Measurements from ENCODE around the gene FIBP. TPM values are rescaled to one million over a fixed set of nuclear protein-coding genes. Genes with fewer than 3 reads are reported as not detected.

Gene FIBP
- total RNA-seq, 1 experiment from 2014 or later: 105 TPM

DNA sequence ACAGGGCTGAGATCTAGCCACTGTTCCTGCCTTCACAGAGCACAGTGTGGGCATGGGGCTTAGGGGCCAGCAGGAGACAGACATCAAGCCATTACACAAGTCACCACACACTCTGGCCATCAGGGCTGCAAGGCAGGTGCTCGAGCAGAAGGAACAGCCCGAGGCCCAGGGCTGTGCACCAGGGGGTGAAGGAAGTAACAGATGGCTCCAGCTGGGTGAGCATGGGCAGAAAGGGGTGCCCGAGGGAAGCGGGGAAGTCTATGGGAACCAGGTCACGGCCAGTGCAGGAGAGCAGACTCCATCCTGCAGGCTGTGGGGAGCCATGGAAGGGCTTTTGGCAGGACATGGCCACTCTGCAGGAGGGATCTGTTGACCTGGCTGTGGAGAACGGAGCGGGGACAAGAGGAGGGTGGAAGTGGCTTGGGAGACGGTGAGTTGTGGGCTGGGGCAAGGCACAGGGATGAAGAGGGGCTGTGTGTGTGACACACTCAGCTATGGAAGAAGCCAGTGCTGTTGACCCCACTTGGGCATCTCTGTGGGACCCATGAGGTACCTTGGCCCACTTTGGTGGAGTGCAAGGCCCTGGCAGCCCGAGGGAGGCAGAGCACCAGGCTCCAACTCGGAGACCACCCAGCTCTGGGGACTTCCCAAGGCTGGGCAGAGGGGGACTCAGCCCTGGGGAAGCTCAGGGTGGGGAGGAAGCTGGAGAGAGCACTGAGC lies 27.0 kb upstream of the FIBP start:
- peaks cover 57% of the 10 kb centered on the region for H3F3A ChIP-seq (ENCODE audit: insufficient read depth, low read depth)
- ChIA-PET POLR2A (ENCODE audit: unreplicated experiment) (interaction anchor here (0.6 to 1.6 kb wide), 9 partner anchors 12 to 486 kb away, joined by 3 to 34 read pairs (median 6); partner anchors contain the start of genes CCDC85B, FIBP and FOSL1), CTCF (interaction anchor here (0.9 to 1.4 kb wide), 2 partner anchors 25 to 27 kb away, joined by 9 read pairs; partner anchors contain the start of gene FIBP)
- no peaks in the 10 kb centered on the region for H3K27me3 ChIP-seq (ENCODE audit: insufficient read depth, low read depth)
- H3K79me2 ChIP-seq (ENCODE audit: low read depth): peaks cover 36% of the 10 kb centered on the region
- no peaks in the 10 kb centered on the region for H3K9me3 ChIP-seq (ENCODE audit: insufficient read depth, low read depth)
- no peak overlapping the region for H2AFZ ChIP-seq
- peak overlapping the region; percentile 89; the same call in 1 of the 2 replicates for H3K4me3 ChIP-seq
- no TSS peak for BruUV-seq (replicated peaks)
- H3K4me2 ChIP-seq: peak overlapping the region; percentile 90
- no peak for TF ChIP-seq EZH2 (IDR thresholded peaks at IDR 0.05; ENCODE audit: low read depth)
- TF ChIP-seq, protein P1, sequence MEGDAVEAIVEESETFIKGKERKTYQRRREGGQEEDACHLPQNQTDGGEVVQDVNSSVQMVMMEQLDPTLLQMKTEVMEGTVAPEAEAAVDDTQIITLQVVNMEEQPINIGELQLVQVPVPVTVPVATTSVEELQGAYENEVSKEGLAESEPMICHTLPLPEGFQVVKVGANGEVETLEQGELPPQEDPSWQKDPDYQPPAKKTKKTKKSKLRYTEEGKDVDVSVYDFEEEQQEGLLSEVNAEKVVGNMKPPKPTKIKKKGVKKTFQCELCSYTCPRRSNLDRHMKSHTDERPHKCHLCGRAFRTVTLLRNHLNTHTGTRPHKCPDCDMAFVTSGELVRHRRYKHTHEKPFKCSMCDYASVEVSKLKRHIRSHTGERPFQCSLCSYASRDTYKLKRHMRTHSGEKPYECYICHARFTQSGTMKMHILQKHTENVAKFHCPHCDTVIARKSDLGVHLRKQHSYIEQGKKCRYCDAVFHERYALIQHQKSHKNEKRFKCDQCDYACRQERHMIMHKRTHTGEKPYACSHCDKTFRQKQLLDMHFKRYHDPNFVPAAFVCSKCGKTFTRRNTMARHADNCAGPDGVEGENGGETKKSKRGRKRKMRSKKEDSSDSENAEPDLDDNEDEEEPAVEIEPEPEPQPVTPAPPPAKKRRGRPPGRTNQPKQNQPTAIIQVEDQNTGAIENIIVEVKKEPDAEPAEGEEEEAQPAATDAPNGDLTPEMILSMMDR (conservative IDR thresholded peaks at IDR 0.05): no peak
- no peaks in the 10 kb centered on the region for H4K20me1 ChIP-seq (ENCODE audit: insufficient read depth)
- no peaks in the 10 kb centered on the region for H3K36me3 ChIP-seq (ENCODE audit: low read depth)
- H3K27ac ChIP-seq: peak overlapping the region; percentile 90
- intact Hi-C loops (cut with micrococcal nuclease; ENCODE audit: unreplicated experiment): loop anchor here (1.0 to 5.0 kb wide), 2 partner anchors 12 to 358 kb away; partner anchors contain the start of gene LTBP3
- H3K4me1 ChIP-seq (replicated peaks; ENCODE audit: insufficient read depth): peaks cover 77% of the 10 kb centered on the region
- H3K9me2 ChIP-seq (ENCODE audit: insufficient read depth): no peaks in the 10 kb centered on the region
- DNase-seq: peak in 1 of 2 experiments; percentile 71

DNA sequence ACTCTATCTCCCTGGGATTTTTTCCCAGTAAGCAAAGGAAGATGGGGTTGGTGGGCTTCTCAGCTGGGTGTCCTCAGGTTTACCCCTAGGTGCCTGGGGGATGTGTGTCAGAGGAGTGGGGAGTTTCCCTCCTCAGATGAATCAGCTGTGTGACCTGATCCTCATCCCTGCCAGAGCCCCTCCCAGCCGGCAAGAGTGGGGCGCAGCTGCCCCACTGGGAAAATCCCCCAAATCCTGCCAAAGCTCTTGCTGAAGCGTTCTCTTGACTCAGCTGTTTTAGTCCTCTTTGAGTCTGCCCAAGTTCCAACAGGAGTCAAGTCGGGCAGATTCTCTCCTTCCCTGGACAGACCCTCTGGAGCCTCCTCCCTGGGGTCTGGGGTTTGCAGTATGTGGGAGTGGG lies 24.6 kb upstream of the FIBP start:
- no peak overlapping the region for H3K4me3 ChIP-seq
- H3F3A ChIP-seq (ENCODE audit: insufficient read depth, low read depth): peaks cover 66% of the 10 kb centered on the region
- H2AFZ ChIP-seq: no peak overlapping the region
- H3K79me2 ChIP-seq (ENCODE audit: low read depth): peaks cover 20% of the 10 kb centered on the region
- H3K9me3 ChIP-seq (ENCODE audit: insufficient read depth, low read depth): no peaks in the 10 kb centered on the region
- peak overlapping the region; percentile 67 for H3K27ac ChIP-seq
- no peaks in the 10 kb centered on the region for H3K36me3 ChIP-seq (ENCODE audit: low read depth)
- no peaks in the 10 kb centered on the region for H4K20me1 ChIP-seq (ENCODE audit: insufficient read depth)
- no peaks in the 10 kb centered on the region for H3K27me3 ChIP-seq (ENCODE audit: insufficient read depth, low read depth)
- CTCF ChIA-PET: no interaction called here
- POLR2A ChIA-PET (ENCODE audit: unreplicated experiment): interaction anchor here (0.5 to 0.9 kb wide), 5 partner anchors 10 to 56 kb away, joined by 3 to 10 read pairs (median 3); partner anchors contain the start of gene CCDC85B
- no peaks in the 10 kb centered on the region for H3K9me2 ChIP-seq (ENCODE audit: insufficient read depth)
- H3K4me1 ChIP-seq (replicated peaks; ENCODE audit: insufficient read depth): peaks cover 80% of the 10 kb centered on the region
- peak overlapping the region; percentile 63 for H3K4me2 ChIP-seq
- DNase-seq: peak in 1 of 2 experiments; percentile 48
- TF ChIP-seq, protein P1 (conservative IDR thresholded peaks at IDR 0.05): no peak
- no peak for TF ChIP-seq EZH2 (IDR thresholded peaks at IDR 0.05; ENCODE audit: low read depth)
- intact Hi-C loops (cut with micrococcal nuclease; ENCODE audit: unreplicated experiment): no loop called here
- no TSS peak for BruUV-seq (replicated peaks)

GRCh38 chr11:65911682-65912568 lies 23.7 kb upstream of the FIBP start:
- TF ChIP-seq, protein P1 (conservative IDR thresholded peaks at IDR 0.05): no peak; the same call in 1 of the 2 replicates
- no peak for TF ChIP-seq EZH2 (IDR thresholded peaks at IDR 0.05; ENCODE audit: low read depth)
- Histone ChIP-seq H3K27me3 (ENCODE audit: insufficient read depth, low read depth) (no peaks in the 10 kb centered on the region), H3K27ac (peak overlapping the region; percentile 67), H4K20me1 (ENCODE audit: insufficient read depth) (no peaks in the 10 kb centered on the region), H3K4me3 (no peak overlapping the region), H3K4me2 (peak overlapping the region; percentile 63), H3K36me3 (ENCODE audit: low read depth) (no peaks in the 10 kb centered on the region), H3K9me3 (ENCODE audit: insufficient read depth, low read depth) (no peaks in the 10 kb centered on the region), H3F3A (ENCODE audit: insufficient read depth, low read depth) (peaks cover 66% of the 10 kb centered on the region), H3K79me2 (ENCODE audit: low read depth) (peaks cover 11% of the 10 kb centered on the region), H3K9me2 (ENCODE audit: insufficient read depth) (no peaks in the 10 kb centered on the region), H3K4me1 (replicated peaks; ENCODE audit: insufficient read depth) (peaks cover 77% of the 10 kb centered on the region), H2AFZ (peak overlapping the region; percentile 61; the same call in 1 of the 2 replicates)
- BruUV-seq (replicated peaks): no TSS peak
- peak; percentile 63 to 70 for DNase-seq
- intact Hi-C loops (cut with micrococcal nuclease; ENCODE audit: unreplicated experiment): no loop called here
- ChIA-PET CTCF (interaction anchor here (0.7 to 1.2 kb wide), 3 partner anchors 9 to 24 kb away, joined by 3 to 13 read pairs (median 4); partner anchors contain the start of gene FIBP), POLR2A (ENCODE audit: unreplicated experiment) (interaction anchor here (0.5 to 1.1 kb wide), 6 partner anchors 9 to 305 kb away, joined by 3 to 6 read pairs (median 4); no protein-coding TSS in a partner anchor)

All from PC-9 (cell line).